ENCODE results near the gene AKAP5.
"Not testable (repeated sequence)": the region's sequence is repeated elsewhere in the genome, so short reads cannot be mapped to it uniquely, and the experiment has no call there.

Gene AKAP5

GRCh38 chr14:64504897-64505794 lies 39.8 kb downstream of the AKAP5 start:
- TF ChIP-seq TAF1 (IDR thresholded peaks at IDR 0.05; ENCODE audit: borderline replicate concordance, low read depth, low read length) (peak; percentile 38; the same call in 1 of the 2 replicates), POLR2AphosphoS5 (IDR thresholded peaks at IDR 0.05; ENCODE audit: low read depth, low read length) (peak; percentile 10), POLR2A (IDR thresholded peaks at IDR 0.05; ENCODE audit: low read depth, low read length) (0 out of 2 replicates have a peak, but pooled peaks have one; percentile 1)
- peak; percentile 72 for FAIRE-seq

GRCh38 chr14:64506721-64507120 lies 41.4 kb downstream of the AKAP5 start:
- no peak for FAIRE-seq
- TF ChIP-seq TAF1 (IDR thresholded peaks at IDR 0.05; ENCODE audit: borderline replicate concordance, low read depth, low read length), result no peak
- TF ChIP-seq POLR2A (IDR thresholded peaks at IDR 0.05; ENCODE audit: low read depth, low read length), result no peak
- no peak for TF ChIP-seq POLR2AphosphoS5 (IDR thresholded peaks at IDR 0.05; ENCODE audit: low read depth, low read length)
- DNase-seq (ENCODE audit: insufficient read length), result no peak

More at GRCh38 chr14:64504897-64505794, 39.8 kb downstream of the AKAP5 start:
- DNase-seq (ENCODE audit: insufficient read length), result peak; percentile 52

GRCh38 chr14:64507376-64508156 lies 42.3 kb downstream of the AKAP5 start:
- FAIRE-seq (no peak), DNase-seq (ENCODE audit: insufficient read length) (no peak)
- TF ChIP-seq POLR2AphosphoS5 (IDR thresholded peaks at IDR 0.05; ENCODE audit: low read depth, low read length) (no peak), POLR2A (IDR thresholded peaks at IDR 0.05; ENCODE audit: low read depth, low read length) (no peak), TAF1 (IDR thresholded peaks at IDR 0.05; ENCODE audit: borderline replicate concordance, low read depth, low read length) (no peak)

- TF ChIP-seq TAF1 (IDR thresholded peaks at IDR 0.05; ENCODE audit: borderline replicate concordance, low read depth, low read length) (no peak), POLR2AphosphoS5 (IDR thresholded peaks at IDR 0.05; ENCODE audit: low read depth, low read length) (no peak), POLR2A (IDR thresholded peaks at IDR 0.05; ENCODE audit: low read depth, low read length) (no peak)
- FAIRE-seq, result peak; percentile 57
Observed at GRCh38 chr14:64508215-64508776, 43.0 kb downstream of the AKAP5 start.

GRCh38 chr14:64509036-64509435 lies 43.7 kb downstream of the AKAP5 start:
- no peak for DNase-seq (ENCODE audit: insufficient read length)
- TF ChIP-seq POLR2AphosphoS5 (IDR thresholded peaks at IDR 0.05; ENCODE audit: low read depth, low read length), result no peak
- no peak for TF ChIP-seq POLR2A (IDR thresholded peaks at IDR 0.05; ENCODE audit: low read depth, low read length)
- no peak for TF ChIP-seq TAF1 (IDR thresholded peaks at IDR 0.05; ENCODE audit: borderline replicate concordance, low read depth, low read length)
- no peak for FAIRE-seq

More at GRCh38 chr14:64508215-64508776, 43.0 kb downstream of the AKAP5 start:
- no peak for DNase-seq (ENCODE audit: insufficient read length)

GRCh38 chr14:64510825-64511671 lies 45.7 kb downstream of the AKAP5 start:
- no peak for DNase-seq (ENCODE audit: insufficient read length)
- TF ChIP-seq TAF1 (IDR thresholded peaks at IDR 0.05; ENCODE audit: borderline replicate concordance, low read depth, low read length) (no peak), POLR2AphosphoS5 (IDR thresholded peaks at IDR 0.05; ENCODE audit: low read depth, low read length) (no peak; the same call in 1 of the 2 replicates), POLR2A (IDR thresholded peaks at IDR 0.05; ENCODE audit: low read depth, low read length) (no peak)
- peak; percentile 92 for FAIRE-seq

GRCh38 chr14:64513271-64513670 lies 48.0 kb downstream of the AKAP5 start:
- no peak for TF ChIP-seq POLR2AphosphoS5 (IDR thresholded peaks at IDR 0.05; ENCODE audit: low read depth, low read length)
- FAIRE-seq, result no peak
- no peak for DNase-seq (ENCODE audit: insufficient read length)

GRCh38 chr14:64515053-64515452 lies 49.8 kb downstream of the AKAP5 start:
- FAIRE-seq (peak; percentile 42), DNase-seq (ENCODE audit: insufficient read length) (no peak)
- TF ChIP-seq POLR2AphosphoS5 (IDR thresholded peaks at IDR 0.05; ENCODE audit: low read depth, low read length) (no peak), TAF1 (IDR thresholded peaks at IDR 0.05; ENCODE audit: borderline replicate concordance, low read depth, low read length) (no peak), POLR2A (IDR thresholded peaks at IDR 0.05; ENCODE audit: low read depth, low read length) (no peak)

GRCh38 chr14:64516969-64517368 lies 51.7 kb downstream of the AKAP5 start:
- DNase-seq (ENCODE audit: insufficient read length), result no peak
- peak; percentile 78 for FAIRE-seq
- TF ChIP-seq TAF1 (IDR thresholded peaks at IDR 0.05; ENCODE audit: borderline replicate concordance, low read depth, low read length) (no peak), POLR2A (IDR thresholded peaks at IDR 0.05; ENCODE audit: low read depth, low read length) (no peak), POLR2AphosphoS5 (IDR thresholded peaks at IDR 0.05; ENCODE audit: low read depth, low read length) (no peak)

GRCh38 chr14:64517667-64518066 lies 52.4 kb downstream of the AKAP5 start:
- not testable (repeated sequence) for FAIRE-seq; DNase-seq (ENCODE audit: insufficient read length)

- no peak for TF ChIP-seq POLR2AphosphoS5 (IDR thresholded peaks at IDR 0.05; ENCODE audit: low read depth, low read length)
- TF ChIP-seq POLR2A (IDR thresholded peaks at IDR 0.05; ENCODE audit: low read depth, low read length), result no peak
- TF ChIP-seq TAF1 (IDR thresholded peaks at IDR 0.05; ENCODE audit: borderline replicate concordance, low read depth, low read length), result no peak
- FAIRE-seq, result no peak
Observed at GRCh38 chr14:64518229-64518628, 52.9 kb downstream of the AKAP5 start.

More at GRCh38 chr14:64518229-64518628, 52.9 kb downstream of the AKAP5 start:
- DNase-seq (ENCODE audit: insufficient read length), result no peak

Measured in GM12892 (cell line).